Left ventricle myocardium inferior (tissue), 1 donor: ENCODE measurements around the gene DENND5A. TPM values are rescaled to one million over a fixed set of nuclear protein-coding genes. Genes with fewer than 3 reads are reported as not detected.
A peak's percentile ranks its signal among the peaks of the same experiment; 100 is the strongest.

Source experiments
- DNase-seq: peaks from one replicate; pipeline ENCODE4 v3.0.0-alpha.2; 2020
- H3K27ac ChIP-seq: fragments of 200-600 bp; replicated peaks from 2 replicates; pipeline ENCODE4 v1.8.0; 2021
- H3K27me3 ChIP-seq: fragments of 200-600 bp; 2 replicates; pipeline ENCODE4 v1.8.0; 2021; ENCODE audit warnings: low read depth
- H3K36me3 ChIP-seq: fragments of 200-600 bp; 2 replicates; pipeline ENCODE4 v1.8.0; 2021
- H3K4me1 ChIP-seq: fragments of 200-600 bp; 2 replicates; pipeline ENCODE4 v1.8.0; 2021
- H3K4me3 ChIP-seq: fragments of 200-600 bp; 2 replicates; pipeline ENCODE4 v1.8.0; 2021; ENCODE audit warnings: mild to moderate bottlenecking, moderate library complexity
- H3K9me3 ChIP-seq: fragments of 200-600 bp; replicated peaks from 2 replicates; pipeline ENCODE4 v1.8.0; 2021
- CTCF ChIP-seq: fragments of 200-600 bp; IDR thresholded peaks from 2 replicates; pipeline ENCODE4 v1.8.0; 2021; ENCODE audit warnings: antibody characterized with exemption, mild to moderate bottlenecking, borderline replicate concordance
- intact Hi-C: fragments of 100-400 bp; cut with micrococcal nuclease; formaldehyde crosslinking; loops from one replicate; pipeline ENCODE4 v1.11.0; 2022
- total RNA-seq: library from RNA; stranded (reverse); fragmentation: NEBNext Ultra II Directional; extraction: Animal tissue kit (Norgen Biotek cat#: 25700); gene quantifications from one replicate; pipeline ENCODE4 v1.2.1, GENCODE V29; 2021
- donor health status: DM: no; HTN: yes; CAD: no; lungs with severe emphysema.

The DENND5A gene
- total RNA-seq, 1 donor from 2014 or later: 117 TPM

GRCh38 chr11:9123595-9124304 is 141.4 kb downstream of the DENND5A start:
- Histone ChIP-seq H3K27ac (no peak overlapping the region), H3K4me1 (no peaks in the 10 kb centered on the region), H3K9me3 (no peaks in the 10 kb centered on the region), H3K4me3 (no peak overlapping the region), H3K36me3 (peaks cover 4% of the 10 kb centered on the region), H3K27me3 (no peaks in the 10 kb centered on the region)
- intact Hi-C loops: no loop called here
- TF ChIP-seq CTCF: no peak
- no peak for DNase-seq

DNA sequence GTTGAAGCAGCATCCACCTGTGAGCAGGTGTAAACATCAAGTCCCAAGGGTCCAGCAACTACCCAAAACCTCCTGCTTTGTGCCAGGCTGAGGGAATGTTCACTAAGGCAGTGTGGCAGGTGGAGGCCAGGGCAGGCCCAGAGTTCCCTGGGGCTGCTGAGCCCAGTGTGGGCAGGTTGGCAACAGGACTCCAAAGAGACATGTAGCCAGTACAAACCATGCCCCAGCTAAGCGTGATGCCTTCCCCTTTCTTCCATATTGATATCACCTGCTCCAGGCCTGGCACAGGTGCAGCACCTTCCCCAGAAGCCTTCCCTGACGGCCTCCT is 143.7 kb downstream of the DENND5A start:
- no peak overlapping the region for H3K27ac ChIP-seq
- no peaks in the 10 kb centered on the region for H3K27me3 ChIP-seq
- no peaks in the 10 kb centered on the region for H3K4me1 ChIP-seq
- no peak for TF ChIP-seq CTCF
- no peak overlapping the region for H3K4me3 ChIP-seq
- no peaks in the 10 kb centered on the region for H3K9me3 ChIP-seq
- DNase-seq: no peak
- H3K36me3 ChIP-seq: peaks cover 7% of the 10 kb centered on the region
- intact Hi-C loops: no loop called here

GRCh38 chr11:9120664-9121468 is 144.3 kb downstream of the DENND5A start:
- Histone ChIP-seq H3K27me3 (no peaks in the 10 kb centered on the region), H3K4me3 (no peak overlapping the region), H3K27ac (no peak overlapping the region), H3K9me3 (no peaks in the 10 kb centered on the region), H3K4me1 (no peaks in the 10 kb centered on the region), H3K36me3 (peaks cover 9% of the 10 kb centered on the region)
- DNase-seq: no peak
- intact Hi-C loops: no loop called here
- TF ChIP-seq CTCF: peak; percentile 24

DNA sequence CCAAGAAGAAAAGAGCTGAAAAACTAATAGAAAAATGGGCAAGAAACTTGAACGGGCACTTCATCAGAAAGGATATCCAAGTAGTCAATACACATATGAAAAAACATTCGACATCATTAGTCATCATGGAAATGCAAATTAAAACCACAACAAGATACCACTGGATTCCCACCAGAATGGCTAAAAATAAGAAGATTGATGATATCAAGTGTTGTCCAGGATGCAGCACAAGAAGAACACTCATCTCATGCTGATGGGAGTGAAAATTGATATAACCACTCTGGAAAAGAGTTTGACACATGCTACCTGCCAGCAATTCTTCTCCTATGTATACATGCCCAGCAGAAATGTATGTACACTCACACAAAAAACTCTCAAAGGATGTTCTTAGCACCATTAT is 146.9 kb downstream of the DENND5A start:
- Histone ChIP-seq H3K4me1 (no peaks in the 10 kb centered on the region), H3K27me3 (no peaks in the 10 kb centered on the region), H3K27ac (no peak overlapping the region), H3K9me3 (peaks cover 6% of the 10 kb centered on the region), H3K4me3 (no peak overlapping the region), H3K36me3 (peaks cover 16% of the 10 kb centered on the region)
- no peak for DNase-seq
- TF ChIP-seq CTCF: no peak
- intact Hi-C loops: no loop called here

DNA sequence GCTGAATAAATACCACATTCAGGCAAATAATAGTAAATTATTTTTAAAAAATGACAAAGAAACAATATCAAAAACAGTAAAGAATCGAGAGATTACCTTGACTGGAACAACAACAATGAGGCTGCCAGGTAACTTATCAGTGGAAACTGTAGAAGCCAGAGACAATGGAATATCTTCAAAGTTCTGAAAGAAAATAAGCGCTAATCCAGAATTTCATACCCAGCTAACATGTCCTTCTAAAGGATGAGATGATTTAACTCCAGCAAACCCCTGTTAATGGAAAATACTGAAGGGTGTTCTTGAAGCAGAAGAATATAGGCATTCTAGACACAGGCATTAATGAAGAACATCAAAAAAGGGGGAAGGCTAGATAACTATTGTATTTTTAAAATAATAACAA is 153.1 kb downstream of the DENND5A start:
- no peak for TF ChIP-seq CTCF
- no peak for DNase-seq
- H3K4me1 ChIP-seq: no peaks in the 10 kb centered on the region
- peaks cover 27% of the 10 kb centered on the region for H3K9me3 ChIP-seq
- H3K36me3 ChIP-seq: peaks cover 24% of the 10 kb centered on the region
- H3K27me3 ChIP-seq: no peaks in the 10 kb centered on the region
- no peak overlapping the region for H3K4me3 ChIP-seq
- intact Hi-C loops: no loop called here
- no peak overlapping the region for H3K27ac ChIP-seq
